C4-2B (cell line): ENCODE measurements around the gene MAP3K14.

Experiments used
- ZFX ChIP-seq: fragments of 450-650 bp; IDR thresholded peaks from 2 replicates; pipeline ENCODE4 v1.6.1; 2017
- TF ChIP-seq, protein P1 (sequence below): fragments of 450-650 bp; conservative IDR thresholded peaks from 2 replicates; pipeline ENCODE4 v1.5.1; 2017; ENCODE audit warnings: mild to moderate bottlenecking

DNA sequence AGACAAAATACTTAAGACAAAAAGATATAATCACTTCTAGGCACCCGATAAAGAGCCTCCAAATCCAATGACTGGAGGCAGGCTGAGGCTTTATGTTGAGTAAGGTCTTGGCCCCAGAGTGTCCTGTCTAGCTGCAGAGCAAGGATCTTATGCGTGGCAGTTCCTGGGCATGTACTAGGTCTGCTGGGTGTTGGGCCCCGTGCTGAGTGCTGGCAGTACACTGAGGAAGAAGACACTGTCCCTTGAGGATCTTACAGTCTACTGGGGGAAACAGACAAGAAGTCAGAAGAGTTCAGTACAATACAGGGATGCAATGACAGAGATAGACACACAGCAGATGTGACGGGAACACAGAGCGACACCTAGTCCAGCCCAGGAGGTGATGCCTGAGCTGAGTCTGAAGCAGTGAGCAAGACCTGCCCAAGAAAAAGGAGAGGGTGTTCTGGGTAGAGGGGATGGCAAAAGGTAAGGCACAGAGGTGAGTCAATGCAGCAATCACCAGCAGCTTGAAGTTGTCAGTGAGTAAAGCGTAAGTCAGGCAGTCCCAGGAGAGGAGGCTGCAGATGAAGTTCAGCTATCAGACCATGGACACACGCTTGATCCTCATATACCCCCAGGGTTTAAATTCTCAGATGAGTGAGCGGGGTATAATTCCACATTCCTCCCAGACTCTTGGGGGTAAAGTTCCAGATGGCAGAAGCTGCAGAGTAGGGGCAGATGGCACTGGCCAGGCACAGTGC is 18.1 kb downstream of the MAP3K14 start:
- TF ChIP-seq, protein P1, sequence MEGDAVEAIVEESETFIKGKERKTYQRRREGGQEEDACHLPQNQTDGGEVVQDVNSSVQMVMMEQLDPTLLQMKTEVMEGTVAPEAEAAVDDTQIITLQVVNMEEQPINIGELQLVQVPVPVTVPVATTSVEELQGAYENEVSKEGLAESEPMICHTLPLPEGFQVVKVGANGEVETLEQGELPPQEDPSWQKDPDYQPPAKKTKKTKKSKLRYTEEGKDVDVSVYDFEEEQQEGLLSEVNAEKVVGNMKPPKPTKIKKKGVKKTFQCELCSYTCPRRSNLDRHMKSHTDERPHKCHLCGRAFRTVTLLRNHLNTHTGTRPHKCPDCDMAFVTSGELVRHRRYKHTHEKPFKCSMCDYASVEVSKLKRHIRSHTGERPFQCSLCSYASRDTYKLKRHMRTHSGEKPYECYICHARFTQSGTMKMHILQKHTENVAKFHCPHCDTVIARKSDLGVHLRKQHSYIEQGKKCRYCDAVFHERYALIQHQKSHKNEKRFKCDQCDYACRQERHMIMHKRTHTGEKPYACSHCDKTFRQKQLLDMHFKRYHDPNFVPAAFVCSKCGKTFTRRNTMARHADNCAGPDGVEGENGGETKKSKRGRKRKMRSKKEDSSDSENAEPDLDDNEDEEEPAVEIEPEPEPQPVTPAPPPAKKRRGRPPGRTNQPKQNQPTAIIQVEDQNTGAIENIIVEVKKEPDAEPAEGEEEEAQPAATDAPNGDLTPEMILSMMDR, result no peak
- TF ChIP-seq ZFX, result no peak
